GM12865 (cell line): ENCODE results near the gene ADAMTSL1.

Experiments
- DNase-seq: peaks from one replicate; pipeline ENCODE4 v3.0.0; 2010; ENCODE audit warnings: low read depth
- H3K4me3 ChIP-seq: 2 replicates; pipeline ENCODE4 v1.5.1; 2011; ENCODE audit warnings: mild to moderate bottlenecking, low read depth, low read length, control low read depth
- TF ChIP-seq, protein P1 (sequence below): IDR thresholded peaks from 2 replicates; pipeline ENCODE4 v1.5.1; 2011; ENCODE audit warnings: low read length, control low read depth, low read depth, inconsistent platforms; ENCODE audit not compliant: insufficient read depth; ENCODE audit errors: missing control alignments

Gene ADAMTSL1

DNA sequence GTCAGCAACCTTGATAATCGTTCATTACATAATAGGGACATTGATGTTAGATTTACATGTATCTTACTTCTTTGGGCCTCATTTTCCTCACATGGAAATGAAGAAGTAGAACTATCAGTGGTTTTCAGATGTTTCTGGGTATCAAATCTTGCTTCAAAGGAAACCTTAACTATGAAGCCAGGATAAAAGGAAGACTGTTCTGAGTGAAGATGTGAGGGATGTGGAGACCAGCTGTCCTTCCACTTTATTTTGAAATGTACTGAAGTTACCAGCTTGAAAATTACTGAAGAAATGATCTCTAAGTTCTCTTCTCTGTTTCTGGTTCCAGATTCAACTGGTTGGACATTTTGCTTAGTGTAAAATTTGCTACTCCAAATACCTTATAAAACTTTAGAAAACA is 186.0 kb downstream of the ADAMTSL1 start:
- TF ChIP-seq, protein P1, sequence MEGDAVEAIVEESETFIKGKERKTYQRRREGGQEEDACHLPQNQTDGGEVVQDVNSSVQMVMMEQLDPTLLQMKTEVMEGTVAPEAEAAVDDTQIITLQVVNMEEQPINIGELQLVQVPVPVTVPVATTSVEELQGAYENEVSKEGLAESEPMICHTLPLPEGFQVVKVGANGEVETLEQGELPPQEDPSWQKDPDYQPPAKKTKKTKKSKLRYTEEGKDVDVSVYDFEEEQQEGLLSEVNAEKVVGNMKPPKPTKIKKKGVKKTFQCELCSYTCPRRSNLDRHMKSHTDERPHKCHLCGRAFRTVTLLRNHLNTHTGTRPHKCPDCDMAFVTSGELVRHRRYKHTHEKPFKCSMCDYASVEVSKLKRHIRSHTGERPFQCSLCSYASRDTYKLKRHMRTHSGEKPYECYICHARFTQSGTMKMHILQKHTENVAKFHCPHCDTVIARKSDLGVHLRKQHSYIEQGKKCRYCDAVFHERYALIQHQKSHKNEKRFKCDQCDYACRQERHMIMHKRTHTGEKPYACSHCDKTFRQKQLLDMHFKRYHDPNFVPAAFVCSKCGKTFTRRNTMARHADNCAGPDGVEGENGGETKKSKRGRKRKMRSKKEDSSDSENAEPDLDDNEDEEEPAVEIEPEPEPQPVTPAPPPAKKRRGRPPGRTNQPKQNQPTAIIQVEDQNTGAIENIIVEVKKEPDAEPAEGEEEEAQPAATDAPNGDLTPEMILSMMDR: no peak
- no peak for DNase-seq
- no peak overlapping the region for H3K4me3 ChIP-seq

DNA sequence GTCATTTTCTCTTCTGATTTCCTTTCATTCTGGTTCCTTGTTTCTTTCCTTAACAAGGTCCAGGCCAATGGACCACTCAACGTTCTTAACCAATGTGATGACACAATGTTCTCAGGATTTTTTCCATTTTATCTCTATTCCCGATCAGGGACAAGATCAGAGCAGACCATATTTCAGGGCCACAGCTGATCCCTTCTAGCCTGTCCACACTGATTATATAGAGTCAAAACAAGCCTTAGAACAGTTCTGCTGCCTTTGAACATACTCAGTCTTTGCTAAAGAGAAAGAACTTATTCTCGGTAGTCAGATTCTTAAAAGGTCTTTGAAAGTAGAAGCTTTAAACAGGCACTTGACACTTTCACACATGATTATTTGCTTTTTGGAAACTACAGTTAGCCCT is 188.4 kb downstream of the ADAMTSL1 start:
- no peak for DNase-seq
- TF ChIP-seq, protein P1: no peak
- H3K4me3 ChIP-seq: no peak overlapping the region

DNA sequence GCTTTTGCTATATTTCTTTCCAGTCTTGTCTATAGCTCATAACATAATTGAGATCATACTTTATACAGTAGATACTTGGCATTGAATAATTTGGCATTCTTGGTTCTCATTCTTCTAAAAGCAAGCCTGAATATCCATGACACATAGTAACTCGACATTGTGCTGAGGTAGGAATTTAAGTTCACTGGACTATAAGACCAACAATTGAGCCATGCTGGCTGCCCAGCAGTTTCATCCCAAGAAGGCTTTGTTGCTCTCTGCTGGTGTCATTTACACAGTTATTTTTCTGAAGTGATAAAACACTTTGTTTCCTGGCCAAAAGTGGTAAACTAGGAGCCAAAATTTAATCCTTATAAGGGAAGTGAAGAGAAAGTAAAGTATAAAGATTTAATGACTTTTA is 192.0 kb downstream of the ADAMTSL1 start:
- H3K4me3 ChIP-seq: no peak overlapping the region
- DNase-seq: no peak
- TF ChIP-seq, protein P1: no peak

DNA sequence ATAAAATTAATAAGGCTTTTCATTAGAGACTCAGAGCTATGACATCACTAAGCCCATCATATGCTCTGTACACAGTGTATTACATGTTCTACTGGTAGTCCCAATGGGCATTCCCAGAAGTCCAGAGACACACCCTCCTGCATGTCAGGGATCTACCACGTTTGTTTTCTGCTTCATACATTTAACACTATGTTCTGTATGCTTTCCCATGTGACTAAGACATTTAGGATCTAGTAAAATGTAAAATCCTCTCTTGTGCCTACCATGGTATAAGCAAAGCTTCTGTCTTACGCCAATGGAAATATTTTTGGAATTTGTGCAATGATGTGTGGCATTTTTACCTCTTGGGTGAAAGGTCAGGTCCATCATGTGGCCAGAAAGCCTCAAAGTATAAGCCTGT is 192.4 kb downstream of the ADAMTSL1 start:
- DNase-seq: no peak
- TF ChIP-seq, protein P1: no peak

DNA sequence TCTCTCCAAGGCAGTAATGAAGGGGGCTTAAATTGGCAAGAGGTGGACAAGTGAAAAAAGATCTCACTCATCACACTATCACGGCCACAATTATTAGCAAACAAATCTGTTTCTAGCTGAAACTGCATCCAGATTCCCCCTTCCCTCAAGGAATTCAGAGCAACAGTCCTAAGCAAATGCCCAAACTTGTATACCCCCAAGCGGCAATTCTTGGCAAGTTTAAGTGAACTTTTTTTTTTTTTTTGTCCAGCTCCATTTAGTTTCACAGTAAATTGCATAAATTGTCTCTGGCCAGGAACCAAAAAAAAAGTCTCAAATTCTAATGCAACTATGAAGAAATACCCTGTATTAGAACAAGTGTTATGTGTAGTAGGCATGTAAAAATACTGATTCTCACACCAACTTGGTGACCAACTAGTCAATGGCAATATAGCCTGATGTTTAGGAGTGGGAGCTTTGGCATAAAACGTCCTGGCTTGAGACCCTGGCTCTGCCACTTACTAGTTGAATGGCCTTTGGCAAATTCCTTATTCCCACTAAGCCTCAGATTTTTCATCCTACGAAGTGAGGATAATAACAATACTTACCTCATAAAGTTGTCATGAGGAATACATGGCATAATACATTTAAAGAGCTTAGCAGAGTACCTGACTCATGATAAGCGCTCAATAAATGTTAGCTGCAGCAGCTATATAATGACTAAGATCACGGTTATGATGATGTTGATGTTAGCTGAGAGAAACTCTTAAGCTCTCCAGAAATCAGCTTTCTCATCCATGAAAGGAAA is 193.2 kb downstream of the ADAMTSL1 start:
- no peak for DNase-seq
- no peak overlapping the region for H3K4me3 ChIP-seq
- TF ChIP-seq, protein P1: no peak

More for the DNA sequence above, 192.4 kb downstream of the ADAMTSL1 start:
- H3K4me3 ChIP-seq: no peak overlapping the region

DNA sequence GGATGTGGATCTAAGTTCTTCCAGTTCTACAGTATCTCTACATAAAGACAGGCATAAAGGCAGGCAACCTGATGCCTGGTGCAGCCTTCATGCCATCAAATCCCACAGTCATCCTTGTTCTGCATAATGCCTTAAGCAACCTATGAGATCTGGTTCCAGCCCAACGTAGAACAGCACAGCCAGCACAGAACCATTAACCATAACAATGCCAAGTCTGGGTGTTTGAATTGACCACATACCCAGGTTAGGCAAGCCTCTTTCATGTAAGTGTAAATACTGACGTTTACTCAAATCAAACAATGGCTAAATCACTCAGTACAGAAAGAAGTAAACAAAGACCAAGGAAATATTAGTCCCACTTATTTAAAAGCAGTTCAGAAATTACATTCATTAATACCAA is 195.0 kb downstream of the ADAMTSL1 start:
- no peak overlapping the region for H3K4me3 ChIP-seq
- TF ChIP-seq, protein P1: no peak
- DNase-seq: no peak

DNA sequence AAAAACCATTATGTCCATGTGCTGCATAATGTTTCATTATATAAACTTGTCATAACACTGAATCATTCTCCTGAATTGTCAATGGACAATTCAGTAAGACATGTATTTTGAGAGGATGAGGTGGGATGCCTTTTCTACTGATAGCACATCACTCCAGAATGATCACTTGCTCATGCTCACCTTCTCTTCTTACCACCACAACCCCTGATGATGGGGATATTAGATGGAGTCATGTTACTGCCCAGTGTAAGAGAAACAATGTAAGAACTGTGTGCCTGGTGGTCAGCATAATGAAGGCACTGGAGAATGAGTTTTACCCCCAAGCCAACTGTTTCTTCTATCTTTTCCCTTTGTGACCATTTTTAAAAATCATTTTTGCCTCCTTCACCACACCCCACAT is 198.8 kb downstream of the ADAMTSL1 start:
- TF ChIP-seq, protein P1: no peak
- H3K4me3 ChIP-seq: no peak overlapping the region
- DNase-seq: no peak
